Fibroblast of skin of back (primary cell): ENCODE data around the gene S100A1.
A peak's percentile ranks its signal among the peaks of the same experiment; 100 is the strongest.
"Not testable (repeated sequence)": the region's sequence is repeated elsewhere in the genome, so short reads cannot be mapped to it uniquely, and the experiment has no call there.

ENCODE experiments used
- DNase-seq: peaks from one replicate; pipeline ENCODE4 v3.0.0-alpha.2; 2013

Gene S100A1

DNA sequence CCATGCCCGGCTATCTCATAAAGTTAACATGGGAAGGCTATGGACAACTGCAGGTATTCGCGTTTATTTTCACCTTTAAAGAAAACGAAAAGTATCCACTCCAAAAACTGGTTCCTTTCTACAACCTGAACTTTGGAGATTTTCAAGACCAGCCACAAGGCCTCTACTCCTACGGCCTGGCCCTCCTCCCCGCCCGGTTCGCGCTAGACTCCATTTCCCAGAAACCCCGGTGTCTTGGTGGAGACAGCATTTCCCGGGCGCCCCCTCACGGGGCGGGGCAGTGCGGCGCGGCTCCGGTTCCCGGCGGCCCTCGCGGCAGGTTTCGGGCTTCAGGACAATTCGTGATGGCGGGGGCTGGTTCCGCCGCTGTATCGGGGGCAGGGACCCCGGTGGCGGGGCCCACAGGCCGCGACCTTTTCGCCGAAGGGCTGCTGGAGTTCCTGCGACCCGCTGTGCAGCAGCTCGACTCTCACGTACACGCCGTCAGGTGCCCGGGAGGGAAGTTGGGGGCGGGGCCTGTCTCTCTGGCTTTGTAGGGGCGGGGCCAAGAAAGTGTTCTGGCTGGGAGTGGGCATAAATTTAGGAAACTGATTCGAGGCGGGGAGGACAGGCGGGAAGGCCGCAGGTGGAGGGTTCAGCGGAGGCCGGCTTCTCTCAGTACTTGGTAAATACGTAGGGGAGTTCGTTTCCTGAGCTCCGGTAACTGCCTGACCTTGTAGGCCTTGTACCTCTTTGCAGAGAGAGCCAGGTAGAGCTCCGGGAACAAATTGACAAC, 30.4 kb downstream of the S100A1 start, which contains the start of gene SNAPIN:
Gene SNAPIN, plus strand, starts transcription at position 304 of the 775 bp plus-strand sequence. Its CDS starts 41 bp downstream, at position 345.
- DNase-seq, result peak; percentile 92

DNA sequence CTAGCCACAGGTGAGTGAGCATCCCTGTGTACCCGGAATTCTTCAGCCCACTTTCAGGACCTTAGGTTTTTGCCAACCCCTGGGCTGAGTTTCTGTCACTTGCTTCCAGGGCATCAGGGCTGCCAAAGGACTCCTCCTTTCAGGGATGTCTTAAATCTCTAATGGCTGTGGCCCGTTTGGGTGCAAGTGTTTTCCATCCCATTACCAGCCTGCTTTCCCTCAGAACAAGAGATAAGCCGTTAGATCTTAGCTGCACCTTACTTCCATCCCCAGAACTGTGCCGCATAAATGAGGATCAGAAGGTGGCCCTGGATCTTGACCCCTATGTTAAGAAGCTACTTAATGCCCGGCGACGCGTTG, 30.9 kb downstream of the S100A1 start:
- no peak for DNase-seq

DNA sequence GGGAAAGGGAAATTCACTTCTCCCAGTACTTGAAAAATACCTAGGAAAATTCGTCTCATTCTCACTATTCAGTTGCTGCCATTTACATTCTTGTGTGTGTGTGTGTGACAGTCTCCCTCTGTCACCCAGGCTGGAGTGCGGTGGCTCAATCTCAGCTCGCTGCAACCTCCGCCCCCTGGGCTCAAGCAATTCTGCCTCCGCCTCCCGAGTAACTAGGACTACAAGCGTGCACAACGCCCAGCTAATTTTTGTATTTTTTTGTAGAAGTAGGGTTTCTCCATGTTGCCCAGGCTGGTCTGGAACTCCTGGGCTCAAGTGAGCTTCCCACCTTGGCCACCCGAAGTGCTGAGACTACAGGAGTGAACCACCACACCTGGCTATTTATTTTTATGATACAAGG, 31.4 kb downstream of the S100A1 start:
- DNase-seq, result no peak

DNA sequence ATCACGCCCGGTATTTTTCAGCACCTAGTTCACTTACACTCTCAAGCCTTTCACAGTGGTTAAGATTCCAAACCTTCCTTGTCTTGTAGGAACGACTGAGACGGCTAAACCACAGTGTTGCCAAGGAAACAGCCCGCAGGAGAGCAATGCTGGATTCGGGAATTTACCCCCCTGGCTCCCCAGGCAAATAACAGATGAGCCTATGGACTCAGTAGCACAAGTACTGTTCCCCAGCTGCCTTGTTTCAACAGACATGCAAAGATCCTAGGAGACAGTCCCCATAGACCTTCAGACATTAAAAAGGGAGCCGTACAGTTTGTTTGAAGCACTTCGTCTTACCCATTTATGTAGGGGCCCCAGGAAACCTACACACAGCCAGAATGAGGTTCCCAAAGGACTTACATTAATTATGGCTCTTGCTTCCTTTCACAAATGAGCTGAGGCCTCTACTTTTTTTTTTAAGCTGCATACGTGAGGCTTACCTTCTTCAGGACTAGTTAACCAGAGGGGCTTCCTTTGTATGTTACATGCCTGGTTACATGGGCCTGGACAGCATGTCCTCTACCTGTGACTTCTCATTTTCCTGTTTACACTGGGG, 33.0 kb downstream of the S100A1 start:
- DNase-seq, result no peak

DNA sequence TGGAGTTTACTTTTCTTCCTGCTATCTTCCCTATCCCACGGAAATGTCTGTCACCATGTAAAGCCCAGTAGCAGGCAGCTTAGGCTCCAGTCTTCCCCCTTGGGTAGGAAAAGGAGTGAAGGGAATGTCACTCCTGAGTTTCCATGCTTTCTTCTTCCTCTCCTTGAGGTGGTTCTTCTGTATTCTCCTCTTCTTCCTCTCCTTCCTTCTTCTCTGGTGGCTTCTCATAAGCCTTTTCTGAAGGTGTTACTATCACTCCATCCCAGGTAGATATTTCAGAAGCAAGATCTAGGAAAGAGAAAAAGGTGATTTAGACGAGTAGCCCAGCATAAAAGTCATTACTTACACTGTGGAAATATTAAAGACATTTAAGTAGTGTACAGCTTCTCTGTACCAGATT, 34.0 kb downstream of the S100A1 start:
- no peak for DNase-seq

DNA sequence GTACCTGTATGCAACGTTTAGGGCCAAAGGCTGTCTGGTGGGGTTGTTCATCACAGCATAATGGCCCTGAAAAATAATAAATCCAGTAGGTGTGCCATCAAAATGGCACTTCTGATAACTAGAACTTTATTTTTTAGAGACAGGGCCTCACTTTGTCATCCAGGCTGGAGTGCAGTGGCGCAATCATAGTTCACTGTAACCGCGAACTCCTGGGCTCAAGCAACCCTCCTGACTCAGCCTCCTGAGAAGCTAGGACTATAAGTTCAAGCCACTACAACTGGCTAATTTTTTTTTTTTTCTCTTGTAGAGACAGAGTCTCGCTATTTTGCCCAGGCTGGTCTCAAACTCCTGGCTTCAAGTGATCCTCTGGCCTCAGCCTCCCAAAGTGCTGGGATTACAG, 35.0 kb downstream of the S100A1 start:
- DNase-seq, result no peak

DNA sequence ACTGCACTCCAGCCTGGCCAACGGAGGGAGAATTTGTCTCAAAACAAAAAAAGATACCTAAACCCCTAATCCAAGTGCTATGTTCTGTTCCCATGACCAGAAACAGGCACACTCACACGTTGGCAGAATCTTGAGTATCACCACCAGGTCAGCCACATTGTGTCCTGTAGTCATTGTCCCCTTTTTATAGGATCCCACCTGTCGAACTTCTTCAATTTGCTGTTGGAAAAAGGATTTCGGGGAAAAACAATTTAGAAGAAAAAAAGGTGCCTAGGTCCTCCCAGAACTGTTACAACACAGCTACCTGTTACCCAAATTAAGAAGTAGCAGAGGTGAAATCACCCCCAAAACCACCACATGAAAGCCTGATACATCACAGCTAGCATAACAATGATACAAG, 39.2 kb downstream of the S100A1 start:
- no peak for DNase-seq

DNA sequence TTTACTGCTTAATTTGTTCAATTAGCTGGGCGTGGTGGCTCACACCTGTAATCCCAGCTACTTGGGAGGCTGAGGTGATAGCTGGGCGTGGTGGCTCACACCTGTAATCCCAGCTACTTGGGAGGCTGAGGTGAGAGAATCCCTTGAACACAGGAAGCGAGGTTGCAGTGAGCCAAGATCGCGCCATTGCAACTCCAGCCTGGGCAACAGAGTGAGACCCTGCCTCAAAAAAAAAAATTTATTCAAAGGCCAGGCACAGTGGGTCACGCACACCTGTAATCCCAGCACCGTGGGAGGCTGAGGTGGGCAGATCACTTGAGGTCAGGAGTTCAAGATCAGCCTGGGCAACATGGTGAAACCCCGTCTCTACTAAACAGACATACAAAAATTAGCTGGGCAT, 40.4 kb downstream of the S100A1 start:
- not testable (repeated sequence) for DNase-seq

DNA sequence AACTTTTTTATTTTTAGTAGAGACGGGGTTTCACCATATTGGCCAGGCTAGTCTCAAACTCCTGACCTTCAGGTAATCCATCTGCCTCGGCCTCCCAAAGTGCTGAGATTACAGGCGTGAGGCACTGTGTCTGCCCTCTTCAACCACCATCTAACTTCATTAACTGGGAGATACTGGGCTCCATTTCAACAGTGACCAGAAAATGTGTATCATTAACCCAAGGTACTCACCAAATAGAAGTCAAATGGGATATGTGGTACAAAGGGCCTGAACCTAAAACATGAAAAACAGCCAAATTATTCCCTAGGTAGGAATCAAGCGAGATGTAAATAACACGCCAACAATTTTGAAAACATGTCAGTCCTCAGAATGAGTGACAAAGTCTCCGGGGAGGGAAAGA, 41.4 kb downstream of the S100A1 start:
- no peak for DNase-seq

DNA sequence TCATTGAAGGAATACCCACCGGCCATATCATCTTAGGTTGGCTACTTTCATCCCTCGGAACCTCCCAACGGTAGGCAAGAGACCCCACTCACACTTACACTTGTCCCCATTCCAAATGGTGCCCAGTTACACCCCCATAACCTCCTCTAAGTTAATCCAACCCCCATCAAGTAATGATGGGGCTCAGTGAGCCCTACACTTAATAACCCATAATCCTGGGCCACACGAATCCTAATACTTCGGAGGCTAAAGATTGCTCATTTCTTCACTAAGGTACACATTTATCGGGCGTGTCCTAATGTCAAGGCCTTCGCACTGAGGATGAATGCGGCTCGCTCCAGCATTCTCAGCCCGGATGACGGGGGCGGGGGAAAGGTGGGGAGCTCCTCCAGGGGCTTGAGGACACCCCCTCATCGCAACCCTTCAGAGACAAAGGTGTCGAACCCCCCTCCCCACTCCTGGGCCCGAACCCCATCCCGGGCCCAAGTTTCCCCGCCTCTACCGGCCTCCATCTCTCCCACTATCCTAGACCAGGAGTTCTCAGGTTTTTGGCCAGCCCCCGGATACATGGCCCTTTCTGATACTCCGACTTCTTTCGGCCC, 42.1 kb downstream of the S100A1 start:
- DNase-seq, result no peak

DNA sequence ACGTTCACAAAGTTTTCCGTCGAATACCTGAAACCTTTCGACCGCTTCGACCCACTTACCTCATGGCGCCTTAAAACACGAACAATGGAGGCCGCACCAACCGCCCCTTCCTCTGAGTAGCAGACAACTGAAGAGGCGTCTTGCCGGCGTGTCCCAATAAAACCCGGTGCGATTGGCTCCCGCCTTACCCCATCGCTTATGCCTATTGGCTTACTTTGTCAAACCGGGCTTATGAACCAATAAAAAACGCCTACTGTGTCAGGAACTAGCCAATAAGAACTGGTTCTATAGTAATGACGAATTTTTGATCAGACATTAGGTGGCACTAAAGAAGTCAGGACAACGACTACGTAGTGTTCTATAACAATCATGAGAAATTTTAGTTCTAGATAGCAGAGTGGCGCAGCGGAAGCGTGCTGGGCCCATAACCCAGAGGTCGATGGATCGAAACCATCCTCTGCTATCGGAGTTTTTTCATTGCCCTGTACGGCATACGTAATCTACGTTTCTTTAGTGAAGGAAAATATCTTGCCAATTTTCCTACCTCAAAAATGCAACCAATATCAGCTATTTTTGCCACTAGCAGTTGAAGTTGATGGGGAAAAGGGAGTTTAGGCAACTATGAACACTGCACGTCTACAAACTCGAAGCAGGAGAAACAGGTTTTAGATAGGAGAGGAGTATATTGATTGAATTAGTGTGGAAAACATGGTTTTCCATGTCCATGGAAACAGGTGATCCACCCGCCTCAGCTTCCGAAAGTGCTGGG, 42.8 kb downstream of the S100A1 start, which contains the start of gene ILF2:
Gene ILF2, minus strand, starts transcription at position 135 of the 769 bp plus-strand sequence. Its CDS starts 71 bp downstream, at position 64.
- DNase-seq, result peak; percentile 99

DNA sequence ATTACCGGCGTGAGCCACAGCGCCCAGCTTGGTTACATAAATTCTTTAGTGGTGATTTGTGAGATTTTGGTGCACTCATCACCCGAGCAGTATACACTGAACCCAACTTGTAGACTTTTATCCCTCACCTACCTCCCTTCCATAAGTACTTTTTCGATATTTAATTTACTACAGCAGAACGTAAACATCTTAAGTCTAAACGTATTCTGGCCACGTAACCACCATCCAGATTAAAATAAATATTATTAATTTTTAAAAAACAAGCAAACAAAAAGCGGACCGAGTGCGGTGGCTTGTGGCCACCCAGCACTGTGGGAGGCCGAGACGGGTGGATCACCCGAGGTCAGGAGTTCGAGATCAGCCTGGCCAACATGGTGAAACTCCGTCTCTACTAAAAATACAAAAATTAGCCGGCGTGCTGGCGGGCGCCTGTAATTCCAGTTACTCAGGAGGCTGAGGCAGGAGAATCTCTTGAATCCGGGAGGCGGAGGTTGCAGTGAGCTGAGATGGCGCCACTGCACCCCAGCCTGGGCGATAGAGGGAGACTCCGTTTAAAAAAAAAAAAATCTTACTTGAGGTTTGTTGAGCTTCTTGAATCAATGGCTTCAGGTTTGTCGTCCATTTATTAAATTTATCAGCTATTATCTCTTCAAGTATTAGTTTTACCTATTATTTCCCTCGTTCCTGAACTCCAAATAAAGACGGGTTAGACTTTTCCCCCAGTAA, 43.6 kb downstream of the S100A1 start:
- DNase-seq, result not testable (repeated sequence)

DNA sequence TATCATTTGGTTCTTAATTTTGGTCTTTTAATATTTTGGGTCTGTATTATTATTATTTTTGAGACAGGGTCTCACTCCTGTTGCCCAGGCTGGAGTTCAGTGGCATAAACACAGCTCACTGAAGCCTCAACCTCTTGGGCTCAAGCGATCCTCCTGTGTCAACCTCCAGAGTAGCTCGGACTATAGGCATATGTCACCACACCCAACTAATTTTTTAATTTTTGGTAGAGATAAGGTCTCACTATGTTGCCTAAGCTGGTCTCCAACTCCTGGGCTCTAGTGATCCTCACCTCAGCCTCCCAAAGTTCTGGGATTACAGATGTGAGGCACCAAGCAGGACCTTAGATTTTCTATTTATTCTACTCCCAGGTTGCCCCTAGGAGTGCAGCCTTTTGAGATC, 45.3 kb downstream of the S100A1 start:
- DNase-seq, result no peak

DNA sequence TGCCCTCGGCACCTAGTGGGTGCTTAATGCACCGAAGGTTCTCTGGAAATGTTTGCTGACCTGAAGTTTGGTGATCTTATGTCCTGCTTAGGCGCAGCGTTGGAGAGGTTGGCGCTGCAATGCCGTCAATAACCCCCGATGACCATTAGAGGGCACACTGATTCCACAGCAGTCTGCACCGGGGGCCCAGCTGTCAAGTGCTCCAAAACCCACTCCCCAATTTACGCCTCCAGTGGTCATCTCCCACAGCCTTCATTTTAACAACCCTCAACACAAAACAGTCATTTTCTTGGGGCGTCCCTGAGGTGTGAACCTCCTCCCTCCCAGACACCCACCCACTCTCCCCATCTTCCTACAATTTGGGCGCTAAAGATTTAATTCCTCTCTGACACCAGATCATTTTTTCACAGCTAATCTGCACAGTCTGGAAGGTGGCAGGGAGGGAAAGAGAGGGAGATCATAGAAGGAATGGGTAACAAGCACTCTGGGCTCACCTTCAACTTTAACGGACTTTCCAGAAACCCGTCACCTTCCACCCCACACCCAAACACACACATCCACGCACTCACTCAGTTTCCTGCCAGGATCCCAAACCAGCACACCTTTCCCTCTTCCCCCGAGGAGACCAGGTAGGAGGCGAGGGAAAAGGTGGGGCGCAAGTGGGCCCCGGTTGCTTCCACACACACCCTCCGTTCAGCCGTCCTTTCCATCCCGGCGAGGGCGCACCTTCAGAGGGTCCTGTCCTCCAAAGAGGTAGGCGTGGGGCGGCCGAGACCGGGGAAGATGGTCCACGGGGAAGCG, 49.7 kb downstream of the S100A1 start:
- DNase-seq, result no peak

DNA sequence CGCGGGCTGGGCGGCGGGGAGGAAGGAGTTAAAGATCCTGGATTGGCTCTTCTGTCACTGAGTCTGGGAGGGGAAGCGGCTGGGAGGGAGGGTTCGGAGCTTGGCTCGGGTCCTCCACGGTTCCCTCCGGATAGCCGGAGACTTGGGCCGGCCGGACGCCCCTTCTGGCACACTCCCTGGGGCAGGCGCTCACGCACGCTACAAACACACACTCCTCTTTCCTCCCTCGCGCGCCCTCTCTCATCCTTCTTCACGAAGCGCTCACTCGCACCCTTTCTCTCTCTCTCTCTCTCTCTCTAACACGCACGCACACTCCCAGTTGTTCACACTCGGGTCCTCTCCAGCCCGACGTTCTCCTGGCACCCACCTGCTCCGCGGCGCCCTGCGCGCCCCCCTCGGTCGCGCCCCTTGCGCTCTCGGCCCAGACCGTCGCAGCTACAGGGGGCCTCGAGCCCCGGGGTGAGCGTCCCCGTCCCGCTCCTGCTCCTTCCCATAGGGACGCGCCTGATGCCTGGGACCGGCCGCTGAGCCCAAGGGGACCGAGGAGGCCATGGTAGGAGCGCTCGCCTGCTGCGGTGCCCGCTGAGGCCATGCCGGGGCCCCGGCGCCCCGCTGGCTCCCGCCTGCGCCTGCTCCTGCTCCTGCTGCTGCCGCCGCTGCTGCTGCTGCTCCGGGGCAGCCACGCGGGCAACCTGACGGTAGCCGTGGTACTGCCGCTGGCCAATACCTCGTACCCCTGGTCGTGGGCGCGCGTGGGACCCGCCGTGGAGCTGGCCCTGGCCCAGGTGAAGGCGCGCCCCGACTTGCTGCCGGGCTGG, 50.5 kb downstream of the S100A1 start, which contains the start of gene NPR1:
Gene NPR1, plus strand, starts transcription at position 170 of the 818 bp plus-strand sequence. Its CDS starts 421 bp downstream, at position 591.
- no peak for DNase-seq

DNA sequence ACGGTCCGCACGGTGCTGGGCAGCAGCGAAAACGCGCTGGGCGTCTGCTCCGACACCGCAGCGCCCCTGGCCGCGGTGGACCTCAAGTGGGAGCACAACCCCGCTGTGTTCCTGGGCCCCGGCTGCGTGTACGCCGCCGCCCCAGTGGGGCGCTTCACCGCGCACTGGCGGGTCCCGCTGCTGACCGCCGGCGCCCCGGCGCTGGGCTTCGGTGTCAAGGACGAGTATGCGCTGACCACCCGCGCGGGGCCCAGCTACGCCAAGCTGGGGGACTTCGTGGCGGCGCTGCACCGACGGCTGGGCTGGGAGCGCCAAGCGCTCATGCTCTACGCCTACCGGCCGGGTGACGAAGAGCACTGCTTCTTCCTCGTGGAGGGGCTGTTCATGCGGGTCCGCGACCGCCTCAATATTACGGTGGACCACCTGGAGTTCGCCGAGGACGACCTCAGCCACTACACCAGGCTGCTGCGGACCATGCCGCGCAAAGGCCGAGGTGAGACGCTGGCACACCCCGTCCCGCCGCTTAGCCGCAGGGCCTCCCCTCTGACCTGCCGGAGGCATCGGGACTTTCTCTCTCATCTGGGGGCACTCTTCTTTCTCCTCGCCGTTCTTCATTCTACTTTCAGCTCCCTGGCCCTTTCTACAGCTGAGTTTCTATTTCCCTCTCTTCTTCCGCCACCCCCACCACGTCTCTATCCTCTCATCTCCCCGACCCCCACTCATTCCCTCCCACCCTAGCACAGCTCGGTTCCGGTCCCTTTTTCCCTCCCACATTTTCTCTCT, 51.3 kb downstream of the S100A1 start:
- no peak for DNase-seq

DNA sequence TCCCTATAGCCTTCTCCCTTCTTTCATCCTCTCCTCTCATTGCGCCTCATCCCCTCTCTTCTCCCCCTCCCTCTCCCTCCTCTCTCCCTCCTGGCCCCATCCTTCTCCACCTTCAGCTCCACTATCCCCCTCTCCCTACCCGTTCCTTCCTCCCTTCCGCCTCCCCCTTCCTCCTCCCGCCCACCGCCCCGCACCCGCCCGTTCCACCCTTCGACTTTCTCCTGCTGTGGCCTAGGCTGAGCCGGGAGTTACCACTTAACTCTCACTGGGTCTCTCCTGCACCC, 51.8 kb downstream of the S100A1 start:
- no peak for DNase-seq
